Right lobe of liver (tissue), 4 donors: Measurements from ENCODE around the gene METTL16.

Experiments
- POLR2A ChIP-seq: fragments of 450-650 bp; IDR thresholded peaks from one replicate; pipeline ENCODE4 v1.6.1; 2017; ENCODE audit warnings: antibody characterized with exemption, mild to moderate bottlenecking
- TF ChIP-seq, protein P1 (sequence below), 4 donors: fragments of 200-600 bp in 3 of 4; fragments of 450-650 bp in 1 of 4; IDR thresholded peaks; one replicate each; pipeline versions ENCODE4 v1.5.1 to v1.8.0; 2016 to 2022; ENCODE audit warnings: antibody characterized with exemption in 4 of 4, mild to moderate bottlenecking in 2 of 4
- donor health status: DM: no; HTN: no; CAD: no.
- donor health status: DM: no; HTN: no; CAD: no.
- donor health status: DM: no; HTN: yes; CAD: no.

GRCh38 chr17:2442166-2442565 lies 69.5 kb downstream of the METTL16 start:
- TF ChIP-seq, protein P1, sequence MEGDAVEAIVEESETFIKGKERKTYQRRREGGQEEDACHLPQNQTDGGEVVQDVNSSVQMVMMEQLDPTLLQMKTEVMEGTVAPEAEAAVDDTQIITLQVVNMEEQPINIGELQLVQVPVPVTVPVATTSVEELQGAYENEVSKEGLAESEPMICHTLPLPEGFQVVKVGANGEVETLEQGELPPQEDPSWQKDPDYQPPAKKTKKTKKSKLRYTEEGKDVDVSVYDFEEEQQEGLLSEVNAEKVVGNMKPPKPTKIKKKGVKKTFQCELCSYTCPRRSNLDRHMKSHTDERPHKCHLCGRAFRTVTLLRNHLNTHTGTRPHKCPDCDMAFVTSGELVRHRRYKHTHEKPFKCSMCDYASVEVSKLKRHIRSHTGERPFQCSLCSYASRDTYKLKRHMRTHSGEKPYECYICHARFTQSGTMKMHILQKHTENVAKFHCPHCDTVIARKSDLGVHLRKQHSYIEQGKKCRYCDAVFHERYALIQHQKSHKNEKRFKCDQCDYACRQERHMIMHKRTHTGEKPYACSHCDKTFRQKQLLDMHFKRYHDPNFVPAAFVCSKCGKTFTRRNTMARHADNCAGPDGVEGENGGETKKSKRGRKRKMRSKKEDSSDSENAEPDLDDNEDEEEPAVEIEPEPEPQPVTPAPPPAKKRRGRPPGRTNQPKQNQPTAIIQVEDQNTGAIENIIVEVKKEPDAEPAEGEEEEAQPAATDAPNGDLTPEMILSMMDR (IDR thresholded peaks at IDR 0.05): no peak
- no peak for TF ChIP-seq POLR2A
